ENCODE data around the gene ZKSCAN2. TPM values are rescaled to one million over a fixed set of nuclear protein-coding genes. Genes with fewer than 3 reads are reported as not detected.
A peak's percentile ranks its signal among the peaks of the same experiment; 100 is the strongest.

The ZKSCAN2 gene
- total RNA-seq, 4 donors from 2014 or later = 3.5 to 4.4 (median 3.9) TPM

DNA sequence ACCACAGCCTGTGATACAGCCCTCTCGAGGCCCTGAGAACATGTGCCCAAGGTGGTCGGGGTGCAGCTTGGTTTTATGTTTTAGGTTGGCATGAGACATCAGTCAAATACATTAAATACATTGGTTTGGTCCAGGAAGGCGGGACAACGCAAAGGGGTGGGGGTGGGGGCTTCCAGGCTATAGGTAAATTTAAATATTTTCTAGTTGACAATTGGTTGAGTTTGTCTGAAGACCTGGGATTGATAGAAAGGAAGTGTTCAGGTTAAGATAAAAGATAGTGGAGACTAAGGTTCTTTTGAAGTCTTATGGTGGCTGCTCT is 1.2 kb upstream of the ZKSCAN2 start:
- no peak for TF ChIP-seq CTCF (IDR thresholded peaks at IDR 0.05)
- DNase-seq (ENCODE audit: low spot score) = no peak
- no peak for ATAC-seq (ENCODE audit: low FRiP score)

DNA sequence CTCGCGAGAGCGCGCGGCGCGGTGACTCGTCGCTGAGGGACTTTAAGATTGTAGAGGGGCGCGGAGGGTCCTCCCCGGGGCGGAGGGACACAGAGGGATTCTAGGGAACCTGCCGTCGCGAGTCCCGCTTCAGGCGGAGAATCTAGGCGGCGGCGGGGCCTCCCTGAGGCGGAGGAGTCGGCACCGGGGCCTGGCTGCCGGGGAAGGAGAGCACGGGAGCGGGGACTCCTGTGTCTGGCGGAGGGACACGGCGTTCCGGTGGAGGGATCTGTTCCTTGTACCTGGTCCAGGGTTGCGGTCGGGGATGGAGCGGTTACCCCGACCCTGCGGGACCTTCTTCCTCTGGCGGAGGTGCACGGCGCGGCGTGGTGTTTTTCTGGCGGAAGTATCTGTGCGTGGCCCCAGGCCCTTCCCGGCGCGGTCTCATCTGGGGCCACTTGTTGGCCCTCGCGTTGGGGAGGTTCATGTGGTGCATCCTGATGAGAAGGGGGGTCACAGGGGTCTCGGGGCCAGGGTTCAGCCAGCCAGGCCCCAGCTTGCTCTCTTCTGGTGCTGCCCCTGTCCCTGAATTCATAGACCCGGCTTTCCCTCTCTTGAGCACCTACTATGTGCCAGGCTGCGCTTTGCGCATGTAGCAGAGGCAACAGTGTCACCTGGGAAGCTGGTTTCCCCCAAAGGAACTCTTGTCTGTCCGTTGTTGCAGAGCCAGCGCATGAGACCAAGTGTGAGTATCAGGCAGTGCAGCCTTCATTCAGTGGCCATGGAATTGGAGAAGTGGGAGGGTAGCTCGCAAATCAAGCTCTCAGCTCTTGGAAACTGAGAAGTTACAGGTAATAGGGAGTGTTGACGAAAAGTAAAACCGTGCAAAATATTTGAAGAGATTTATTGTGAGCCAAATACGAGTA is 563 bp upstream of the ZKSCAN2 start:
- no peak for TF ChIP-seq CTCF (IDR thresholded peaks at IDR 0.05)
- peak; percentile 49 for ATAC-seq (ENCODE audit: low FRiP score)
- DNase-seq (ENCODE audit: low spot score) = peak; percentile 59

DNA sequence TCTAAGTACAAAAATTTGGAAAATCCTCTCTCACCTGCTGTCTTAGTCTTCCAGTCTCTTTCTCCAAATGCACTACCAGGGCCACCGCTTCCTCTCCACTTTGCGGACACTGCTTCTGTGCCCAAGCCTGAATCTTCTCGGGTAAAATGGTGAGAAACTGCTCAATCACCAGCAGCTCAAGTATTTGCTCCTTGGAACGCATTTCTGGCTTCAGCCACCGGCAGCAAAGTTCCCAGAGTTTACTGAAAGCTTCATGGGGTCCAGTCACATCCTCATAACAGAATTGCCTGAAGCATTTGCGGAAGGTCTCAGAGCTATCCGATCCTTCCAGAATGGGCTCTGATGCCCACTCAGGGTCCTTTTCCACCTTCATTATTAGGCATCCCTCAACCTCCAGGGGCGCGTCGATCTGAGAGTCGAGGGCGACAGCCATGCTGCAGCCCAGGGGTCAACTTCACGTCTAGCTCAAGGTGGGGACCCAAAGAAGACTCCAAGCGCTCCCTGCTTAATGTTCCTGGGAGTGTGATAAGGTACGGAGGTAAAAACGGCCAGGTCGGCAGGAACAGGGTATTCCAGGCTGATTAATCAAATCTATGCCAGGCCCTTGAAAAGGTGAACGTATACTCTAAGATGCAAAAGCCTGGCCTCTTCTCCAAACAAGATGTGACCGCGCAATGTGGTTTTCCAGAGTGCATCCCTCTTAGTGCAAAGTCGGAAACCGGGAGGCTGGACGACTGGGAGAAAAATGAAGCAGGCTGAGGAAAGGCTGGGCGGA is 763 bp downstream of the ZKSCAN2 start:
- no peak for ATAC-seq (ENCODE audit: low FRiP score)
- DNase-seq (ENCODE audit: low spot score) = no peak
- no peak for TF ChIP-seq CTCF (IDR thresholded peaks at IDR 0.05)

DNA sequence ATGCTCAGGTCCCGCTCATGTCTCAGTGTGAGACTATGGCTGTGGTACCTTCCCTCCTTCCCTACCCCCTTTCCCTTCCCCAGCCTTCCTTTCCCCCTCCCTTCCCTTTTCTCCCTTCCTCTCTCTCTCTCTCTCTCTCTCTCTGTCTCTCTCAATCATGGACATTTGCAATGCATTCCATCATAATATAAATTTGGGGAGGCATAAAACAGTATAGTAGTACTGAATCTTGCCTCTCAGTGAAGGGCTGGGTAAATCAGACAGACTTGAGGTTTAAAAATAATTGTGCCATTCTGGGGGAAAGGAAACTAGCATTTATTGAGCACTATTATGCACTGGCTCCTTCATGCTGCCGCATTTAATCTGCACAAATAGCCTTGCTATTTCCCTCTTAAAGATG is 4.3 kb downstream of the ZKSCAN2 start:
- no peak for TF ChIP-seq CTCF (IDR thresholded peaks at IDR 0.05)
- ATAC-seq (ENCODE audit: low FRiP score) (no peak), DNase-seq (ENCODE audit: low spot score) (no peak)

DNA sequence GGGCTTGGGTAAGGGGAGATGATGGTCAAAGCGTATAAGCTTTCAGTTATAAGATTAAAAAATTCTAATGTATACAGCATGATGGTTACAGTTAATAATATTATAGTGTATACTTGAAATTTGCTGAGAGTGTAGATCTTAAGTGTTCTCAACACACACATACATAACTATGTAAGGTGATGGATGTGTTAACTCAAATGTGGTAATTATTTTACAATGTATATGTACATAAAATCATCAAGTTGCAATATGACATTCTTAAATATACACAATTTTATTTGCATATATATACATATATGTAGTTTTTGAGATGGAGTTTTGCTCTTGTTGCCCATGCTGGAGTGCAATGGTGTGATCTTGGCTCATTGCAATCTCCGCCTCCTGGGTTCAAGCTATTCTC is 7.2 kb downstream of the ZKSCAN2 start:
- no peak for DNase-seq (ENCODE audit: low spot score)
- no peak for TF ChIP-seq CTCF (IDR thresholded peaks at IDR 0.05)
- ATAC-seq (ENCODE audit: low FRiP score) = no peak

GRCh38 chr16:25235991-25236390 is 21.7 kb downstream of the ZKSCAN2 start:
- no peak for TF ChIP-seq CTCF (IDR thresholded peaks at IDR 0.05)
- no peak for ATAC-seq (ENCODE audit: low FRiP score)
- no peak for DNase-seq (ENCODE audit: low spot score)

Data from omental fat pad (tissue), 4 donors.